ENCODE measurements around the gene TMEM132A. TPM values are rescaled to one million over a fixed set of nuclear protein-coding genes. Genes with fewer than 3 reads are reported as not detected.

The TMEM132A gene
- total RNA-seq, 1 experiment from 2014 or later, result 95.5 TPM

DNA sequence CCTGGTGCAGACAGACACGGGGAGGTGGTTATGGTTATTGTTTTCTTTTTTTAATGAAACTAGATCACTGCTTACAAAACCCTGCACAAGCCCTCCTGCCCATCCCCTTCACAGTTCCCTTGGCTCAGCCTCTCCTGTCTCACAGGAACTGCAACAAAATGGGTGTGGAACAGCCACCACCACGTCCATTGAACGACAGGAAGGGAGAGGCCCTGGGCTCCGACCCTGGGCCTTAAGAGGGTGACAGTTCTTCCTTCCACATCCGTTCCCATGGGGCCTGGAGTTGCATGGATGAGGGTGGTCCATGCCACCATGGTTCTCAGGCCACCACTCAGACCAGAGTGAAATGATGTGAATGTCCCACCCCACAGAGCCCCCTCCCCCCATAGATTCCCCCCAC, 33.6 kb upstream of the TMEM132A start:
- no peak overlapping the region for H2AK5ac ChIP-seq (ENCODE audit: insufficient read length, low read length)
- H3K4ac ChIP-seq (ENCODE audit: low read depth, low read length), result no peak overlapping the region
- no peak overlapping the region for H2AFZ ChIP-seq (ENCODE audit: low read length)
- no peak overlapping the region for H2BK20ac ChIP-seq (ENCODE audit: low read depth, low read length, poor library complexity, severe bottlenecking)
- no peak overlapping the region for H2BK120ac ChIP-seq (ENCODE audit: low read depth, low read length, poor library complexity, severe bottlenecking)
- H2BK12ac ChIP-seq (ENCODE audit: insufficient read length, low read depth, low read length), result no peak overlapping the region
- H3K56ac ChIP-seq (ENCODE audit: insufficient read length, low read depth, low read length), result no peak overlapping the region
- H3K27me3 ChIP-seq (ENCODE audit: insufficient read depth, low read length), result no peaks in the 10 kb centered on the region
- DNase-seq, result no peak
- no peak overlapping the region for H3K9ac ChIP-seq (ENCODE audit: extremely low read depth, insufficient read length, low read length)
- no peaks in the 10 kb centered on the region for H3K4me1 ChIP-seq (ENCODE audit: insufficient read depth, low read length)
- Mint-ChIP-seq H3K4me1 (no peaks in the 10 kb centered on the region), H3K27me3 (ENCODE audit: low read depth) (no peaks in the 10 kb centered on the region), H3K36me3 (ENCODE audit: insufficient read depth in 1 of 3, low read depth in 3 of 3) (peaks cover 12 to 59% (median 14%) of the 10 kb centered on the region in 3 experiments; a peak in 6 of 7 replicates), H3K27ac (no peak overlapping the region), H3K9me3 (no peaks in the 10 kb centered on the region), H3K4me3 (no peak overlapping the region)
- no peak overlapping the region for H4K91ac ChIP-seq (ENCODE audit: insufficient read length, low read depth, low read length)
- no peaks in the 10 kb centered on the region for H3K79me1 ChIP-seq (ENCODE audit: insufficient read depth, low read depth, low read length, poor library complexity, severe bottlenecking)
- no peak overlapping the region for H2BK15ac ChIP-seq (ENCODE audit: low read depth, low read length)
- no peak overlapping the region for H4K5ac ChIP-seq (ENCODE audit: insufficient read length, low read depth, low read length)
- no peaks in the 10 kb centered on the region for H3K23me2 ChIP-seq (ENCODE audit: insufficient read length, low read depth, low read length, poor library complexity, severe bottlenecking)
- no peak overlapping the region for H4K8ac ChIP-seq (replicated peaks; ENCODE audit: insufficient read length, low read depth, low read length)
- H3K14ac ChIP-seq (ENCODE audit: insufficient read depth, low read length), result no peak overlapping the region; the same call in 1 of the 2 replicates
- no peak overlapping the region for H3T11ph ChIP-seq (ENCODE audit: low read length)
- no peaks in the 10 kb centered on the region for H3K9me3 ChIP-seq (ENCODE audit: control insufficient read depth, low read depth, low read length)
- no CpG with 5 or more reads among the region's 5 CpGs for WGBS (ENCODE audit: extremely low coverage, insufficient read length, low lambda C conversion rate)
- TF ChIP-seq, protein P1, sequence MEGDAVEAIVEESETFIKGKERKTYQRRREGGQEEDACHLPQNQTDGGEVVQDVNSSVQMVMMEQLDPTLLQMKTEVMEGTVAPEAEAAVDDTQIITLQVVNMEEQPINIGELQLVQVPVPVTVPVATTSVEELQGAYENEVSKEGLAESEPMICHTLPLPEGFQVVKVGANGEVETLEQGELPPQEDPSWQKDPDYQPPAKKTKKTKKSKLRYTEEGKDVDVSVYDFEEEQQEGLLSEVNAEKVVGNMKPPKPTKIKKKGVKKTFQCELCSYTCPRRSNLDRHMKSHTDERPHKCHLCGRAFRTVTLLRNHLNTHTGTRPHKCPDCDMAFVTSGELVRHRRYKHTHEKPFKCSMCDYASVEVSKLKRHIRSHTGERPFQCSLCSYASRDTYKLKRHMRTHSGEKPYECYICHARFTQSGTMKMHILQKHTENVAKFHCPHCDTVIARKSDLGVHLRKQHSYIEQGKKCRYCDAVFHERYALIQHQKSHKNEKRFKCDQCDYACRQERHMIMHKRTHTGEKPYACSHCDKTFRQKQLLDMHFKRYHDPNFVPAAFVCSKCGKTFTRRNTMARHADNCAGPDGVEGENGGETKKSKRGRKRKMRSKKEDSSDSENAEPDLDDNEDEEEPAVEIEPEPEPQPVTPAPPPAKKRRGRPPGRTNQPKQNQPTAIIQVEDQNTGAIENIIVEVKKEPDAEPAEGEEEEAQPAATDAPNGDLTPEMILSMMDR (conservative IDR thresholded peaks at IDR 0.05), result no peak
- H2BK5ac ChIP-seq (ENCODE audit: insufficient read length, low read length), result no peak overlapping the region
- no peaks in the 10 kb centered on the region for H3K79me2 ChIP-seq (ENCODE audit: insufficient read depth, low read length)
- H3K23ac ChIP-seq (ENCODE audit: insufficient read length, low read depth, low read length), result no peak overlapping the region
- no peak overlapping the region for H3K18ac ChIP-seq (ENCODE audit: insufficient read length, low read depth, low read length)
- no peaks in the 10 kb centered on the region for H4K20me1 ChIP-seq (ENCODE audit: control insufficient read depth, insufficient read depth, insufficient read length)
- no peak overlapping the region for H3K4me2 ChIP-seq (ENCODE audit: insufficient read depth, insufficient read length, low read length)
- no peak overlapping the region for H3K27ac ChIP-seq (ENCODE audit: insufficient read length, low read depth, low read length)
